GM19438 (cell line): ENCODE results near the gene MAP3K4.
"Not testable (repeated sequence)": the region's sequence is repeated elsewhere in the genome, so short reads cannot be mapped to it uniquely, and the experiment has no call there.

Experiments
- ATAC-seq: cut with Tn5 transposase; IDR thresholded peaks from one replicate; pipeline ENCODE4 v1.9.1; 2021; ENCODE audit warnings: low read depth; ENCODE audit not compliant: unreplicated experiment

The MAP3K4 gene

GRCh38 chr6:160971171-160971570, 20.4 kb upstream of the MAP3K4 start:
- ATAC-seq: no peak

GRCh38 chr6:160972111-160972510, 19.5 kb upstream of the MAP3K4 start:
- ATAC-seq: no peak

DNA sequence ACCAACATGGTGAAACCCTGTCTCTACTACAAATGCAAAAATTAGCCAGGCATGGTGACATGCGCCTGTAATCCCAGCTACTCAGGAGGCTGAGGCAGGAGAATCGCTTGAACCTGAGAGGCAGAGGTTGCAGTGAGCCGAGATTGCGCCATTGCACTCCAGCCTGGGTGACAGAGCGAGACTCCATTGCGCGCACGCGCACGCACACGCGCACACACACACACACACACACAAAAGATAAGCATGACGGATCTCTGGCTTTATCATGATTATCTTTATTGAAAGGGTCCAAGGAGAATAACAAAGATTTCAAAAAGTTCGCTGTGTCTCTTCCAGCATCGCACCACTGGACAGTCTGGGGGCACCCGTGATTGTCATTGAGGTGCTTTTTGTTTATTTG, 19.0 kb upstream of the MAP3K4 start:
- not testable (repeated sequence) for ATAC-seq

GRCh38 chr6:160973311-160974250, 18.0 kb upstream of the MAP3K4 start:
- no peak for ATAC-seq

- no peak for ATAC-seq
Observed at GRCh38 chr6:160974304-160974771, 17.2 kb upstream of the MAP3K4 start.

DNA sequence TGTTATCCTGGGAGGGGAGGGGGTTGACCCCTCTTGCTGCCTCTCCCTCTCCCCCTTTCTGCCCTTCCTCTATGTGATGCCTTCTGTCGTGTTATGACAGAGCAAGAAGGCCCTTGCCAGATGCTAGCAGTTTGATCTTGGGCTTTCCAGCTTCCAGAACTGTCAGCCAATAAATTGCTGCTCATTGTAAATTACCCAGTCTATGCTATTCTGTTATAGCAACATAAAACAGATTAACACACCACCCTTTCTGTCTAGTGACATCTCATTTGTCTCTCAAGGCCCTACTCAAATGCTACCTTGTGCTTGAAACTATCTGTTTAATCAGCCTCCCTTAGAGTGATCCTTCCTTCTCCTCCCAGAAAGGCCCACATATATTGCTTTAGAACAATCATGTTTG, 16.4 kb upstream of the MAP3K4 start:
- no peak for ATAC-seq

DNA sequence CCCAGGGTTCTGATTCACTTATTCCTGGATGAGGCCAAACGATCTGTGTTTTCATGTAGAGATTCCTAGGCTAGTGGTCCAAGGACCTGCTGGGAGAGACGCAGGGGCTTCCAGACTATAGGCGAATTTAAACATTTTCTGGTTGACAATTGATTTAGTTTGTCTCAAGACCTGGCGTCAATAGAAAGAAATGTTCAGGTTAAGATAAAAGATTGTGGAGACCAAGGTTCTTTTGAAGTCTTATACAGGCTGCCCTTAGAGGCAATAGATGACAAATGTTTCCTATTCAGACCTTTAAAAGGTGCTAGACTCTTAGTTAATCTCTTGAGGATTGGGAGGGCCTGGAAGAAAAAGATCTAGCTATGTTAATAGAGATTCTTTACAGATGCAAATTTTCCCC, 15.6 kb upstream of the MAP3K4 start:
- ATAC-seq: not testable (repeated sequence)

GRCh38 chr6:160978141-160978901, 13.2 kb upstream of the MAP3K4 start:
- no peak for ATAC-seq

- ATAC-seq: no peak
Observed at GRCh38 chr6:160979061-160979708, 12.4 kb upstream of the MAP3K4 start.

- not testable (repeated sequence) for ATAC-seq
Observed at GRCh38 chr6:160983377-160983948, 8.1 kb upstream of the MAP3K4 start.

GRCh38 chr6:160986851-160987250, 4.7 kb upstream of the MAP3K4 start:
- no peak for ATAC-seq

GRCh38 chr6:160987265-160987664, 4.3 kb upstream of the MAP3K4 start:
- no peak for ATAC-seq

- ATAC-seq: no peak
Observed at GRCh38 chr6:160990847-160991405, 643 bp upstream of the MAP3K4 start.

DNA sequence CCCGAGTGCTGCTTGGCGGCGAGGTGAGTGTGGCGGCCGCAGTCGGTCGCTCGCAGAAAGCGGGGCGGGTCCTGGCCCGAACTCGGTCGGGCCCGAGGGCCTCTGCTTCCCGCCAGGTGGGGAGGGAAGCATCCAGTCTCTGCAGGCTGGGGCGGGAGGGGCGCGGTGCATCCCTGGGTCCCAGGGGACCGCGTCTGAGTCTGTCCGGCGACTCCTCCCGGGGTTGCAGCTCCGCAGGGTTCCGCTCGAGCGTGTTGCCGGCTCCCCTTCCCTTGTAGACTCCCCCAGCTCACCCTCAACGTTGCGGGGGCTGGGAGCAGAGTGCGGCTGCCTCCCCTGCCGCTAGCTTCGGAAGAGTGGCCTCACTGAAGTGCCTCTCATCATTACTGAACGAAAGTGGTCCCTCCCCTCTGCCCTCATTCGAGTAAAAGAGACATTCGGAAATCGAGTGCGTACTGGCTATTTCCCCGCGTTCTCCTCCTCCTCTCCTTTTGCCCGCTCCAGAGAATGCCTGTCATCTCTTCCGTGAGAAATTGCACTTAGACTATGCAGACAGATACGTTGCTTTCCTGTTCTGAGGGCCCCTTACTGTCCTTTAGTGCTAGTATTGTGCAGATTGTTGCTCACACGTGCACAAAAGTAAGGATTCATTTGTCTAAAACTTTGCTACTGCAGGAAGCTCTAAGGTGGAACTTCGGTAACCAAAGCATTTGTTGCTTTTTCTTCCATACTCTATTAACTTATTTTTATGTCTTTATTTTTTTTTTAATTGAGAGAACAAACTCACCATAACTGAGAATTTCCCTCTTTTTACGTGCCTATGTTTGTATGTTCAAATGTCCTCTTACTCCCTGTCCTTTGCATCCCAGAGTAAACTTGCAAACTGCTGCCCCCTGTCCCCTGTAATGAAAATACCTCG, 751 bp downstream of the MAP3K4 start:
- peak; percentile 52 for ATAC-seq

DNA sequence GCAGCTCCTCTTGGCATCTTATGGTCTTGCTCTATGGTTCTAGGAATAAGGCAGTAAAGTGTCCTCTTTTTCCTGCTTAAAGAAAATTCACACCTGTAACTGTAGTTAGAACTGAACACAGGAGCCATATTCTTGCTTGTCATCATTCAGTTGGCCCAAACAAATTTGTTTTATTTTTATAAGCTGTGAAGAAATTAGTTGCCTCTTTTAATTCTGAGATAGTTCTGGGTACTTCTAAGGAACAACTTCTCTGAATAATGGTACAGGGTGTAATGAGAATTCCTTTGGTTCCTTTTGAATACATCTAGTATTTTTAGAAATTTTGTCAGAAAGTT, 1.4 kb downstream of the MAP3K4 start:
- no peak for ATAC-seq

GRCh38 chr6:160995271-160995670, 3.7 kb downstream of the MAP3K4 start:
- ATAC-seq: no peak

DNA sequence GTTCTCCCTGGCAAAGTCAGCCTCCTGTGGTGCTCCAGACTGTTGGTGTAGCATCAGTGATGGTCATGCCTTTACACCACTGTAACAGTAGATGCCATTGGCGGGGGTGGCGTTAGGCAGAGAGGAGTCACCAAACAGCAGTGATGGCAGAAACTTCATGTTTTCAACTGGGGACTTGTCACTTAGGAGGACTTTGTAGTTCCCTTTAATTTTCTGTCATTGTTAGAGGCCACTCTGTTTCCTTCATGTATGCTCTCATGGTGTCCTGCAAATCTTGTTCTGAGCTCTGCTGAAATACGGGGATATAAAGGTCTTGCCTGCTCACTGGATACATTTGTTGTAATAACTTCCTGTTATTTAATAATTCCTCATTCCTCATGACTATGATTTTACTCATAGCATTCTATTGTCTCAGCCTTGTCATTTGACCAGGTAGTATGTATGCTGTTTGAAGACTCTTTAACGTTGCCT, 4.6 kb downstream of the MAP3K4 start:
- no peak for ATAC-seq

DNA sequence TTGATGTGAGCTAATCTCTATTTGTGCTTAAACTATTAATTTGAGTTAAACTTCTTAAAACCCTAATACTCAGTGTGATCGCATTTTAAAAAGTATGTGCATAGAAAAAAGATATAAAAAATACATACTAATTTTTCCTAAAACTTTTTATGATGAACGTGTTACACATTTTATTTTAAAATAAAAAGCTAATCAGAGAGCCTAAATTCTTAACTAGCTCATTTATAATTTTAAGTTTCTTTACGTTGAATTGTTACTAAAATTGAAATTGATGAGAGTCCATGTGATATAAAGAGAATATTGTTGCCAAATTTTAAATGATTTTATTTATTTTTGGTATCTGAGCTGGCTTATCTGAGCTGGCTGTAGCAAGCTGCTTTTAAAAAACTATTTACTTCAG, 6.6 kb downstream of the MAP3K4 start:
- no peak for ATAC-seq

GRCh38 chr6:160998766-160999165, 7.2 kb downstream of the MAP3K4 start:
- ATAC-seq: no peak
